ENCODE data around the gene RHBDL1. TPM values are rescaled to one million over a fixed set of nuclear protein-coding genes. Genes with fewer than 3 reads are reported as not detected.

Gene RHBDL1
- polyA plus RNA-seq, 1 donor from 2014 or later = 7.2 TPM

DNA sequence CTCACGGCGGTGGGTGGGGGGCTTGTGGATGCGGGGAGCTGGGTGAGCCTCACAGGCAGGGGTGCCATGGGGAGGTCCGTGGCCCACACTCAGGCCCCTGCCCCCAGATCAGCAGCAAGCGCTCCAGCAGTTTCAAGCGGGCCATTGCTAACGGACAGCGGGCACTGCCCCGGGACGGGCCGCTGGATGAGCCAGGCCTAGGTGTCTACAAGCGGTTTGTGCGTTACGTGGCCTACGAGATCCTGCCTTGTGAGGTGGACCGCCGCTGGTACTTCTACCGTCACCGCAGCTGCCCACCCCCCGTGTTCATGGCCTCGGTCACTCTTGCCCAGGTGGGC, 1.1 kb downstream of the RHBDL1 start:
- H3K27me3 ChIP-seq (ENCODE audit: insufficient read depth, low read depth, low read length) = peaks cover 3% of the 10 kb centered on the region
- H3F3A ChIP-seq (ENCODE audit: insufficient read depth, low read length, poor library complexity, severe bottlenecking) = no peaks in the 10 kb centered on the region
- H3K36me3 ChIP-seq (ENCODE audit: insufficient read depth, low read length) = no peaks in the 10 kb centered on the region
- H3K4me2 ChIP-seq (ENCODE audit: low read length) = no peak overlapping the region
- TF ChIP-seq POLR2AphosphoS5 (IDR thresholded peaks at IDR 0.05) (no peak), EP300 (conservative IDR thresholded peaks at IDR 0.05; ENCODE audit: poor library complexity, severe bottlenecking) (no peak), RAD21 (conservative IDR thresholded peaks at IDR 0.05) (no peak), MXI1 (conservative IDR thresholded peaks at IDR 0.05; ENCODE audit: poor library complexity, severe bottlenecking) (no peak), TAF1 (IDR thresholded peaks at IDR 0.05; ENCODE audit: low read depth) (no peak)
- TF ChIP-seq, protein P1, sequence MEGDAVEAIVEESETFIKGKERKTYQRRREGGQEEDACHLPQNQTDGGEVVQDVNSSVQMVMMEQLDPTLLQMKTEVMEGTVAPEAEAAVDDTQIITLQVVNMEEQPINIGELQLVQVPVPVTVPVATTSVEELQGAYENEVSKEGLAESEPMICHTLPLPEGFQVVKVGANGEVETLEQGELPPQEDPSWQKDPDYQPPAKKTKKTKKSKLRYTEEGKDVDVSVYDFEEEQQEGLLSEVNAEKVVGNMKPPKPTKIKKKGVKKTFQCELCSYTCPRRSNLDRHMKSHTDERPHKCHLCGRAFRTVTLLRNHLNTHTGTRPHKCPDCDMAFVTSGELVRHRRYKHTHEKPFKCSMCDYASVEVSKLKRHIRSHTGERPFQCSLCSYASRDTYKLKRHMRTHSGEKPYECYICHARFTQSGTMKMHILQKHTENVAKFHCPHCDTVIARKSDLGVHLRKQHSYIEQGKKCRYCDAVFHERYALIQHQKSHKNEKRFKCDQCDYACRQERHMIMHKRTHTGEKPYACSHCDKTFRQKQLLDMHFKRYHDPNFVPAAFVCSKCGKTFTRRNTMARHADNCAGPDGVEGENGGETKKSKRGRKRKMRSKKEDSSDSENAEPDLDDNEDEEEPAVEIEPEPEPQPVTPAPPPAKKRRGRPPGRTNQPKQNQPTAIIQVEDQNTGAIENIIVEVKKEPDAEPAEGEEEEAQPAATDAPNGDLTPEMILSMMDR (IDR thresholded peaks at IDR 0.05; ENCODE audit: poor library complexity, severe bottlenecking) = no peak
- no peak overlapping the region for H3K9ac ChIP-seq (ENCODE audit: low read length)
- H3K4me3 ChIP-seq (ENCODE audit: low read length) = no peak overlapping the region
- H3K79me2 ChIP-seq (replicated peaks; ENCODE audit: insufficient read depth, low read length) = peaks cover 7% of the 10 kb centered on the region
- no peaks in the 10 kb centered on the region for H3K9me2 ChIP-seq (ENCODE audit: insufficient read depth, low read length)
- H3K9me3 ChIP-seq (ENCODE audit: low read length) = no peaks in the 10 kb centered on the region
- H4K20me1 ChIP-seq (ENCODE audit: insufficient read depth) = peaks cover 6% of the 10 kb centered on the region
- no peak overlapping the region for H2AFZ ChIP-seq (ENCODE audit: low read depth, low read length)
- no peak overlapping the region for H3K27ac ChIP-seq (ENCODE audit: low read length)

DNA sequence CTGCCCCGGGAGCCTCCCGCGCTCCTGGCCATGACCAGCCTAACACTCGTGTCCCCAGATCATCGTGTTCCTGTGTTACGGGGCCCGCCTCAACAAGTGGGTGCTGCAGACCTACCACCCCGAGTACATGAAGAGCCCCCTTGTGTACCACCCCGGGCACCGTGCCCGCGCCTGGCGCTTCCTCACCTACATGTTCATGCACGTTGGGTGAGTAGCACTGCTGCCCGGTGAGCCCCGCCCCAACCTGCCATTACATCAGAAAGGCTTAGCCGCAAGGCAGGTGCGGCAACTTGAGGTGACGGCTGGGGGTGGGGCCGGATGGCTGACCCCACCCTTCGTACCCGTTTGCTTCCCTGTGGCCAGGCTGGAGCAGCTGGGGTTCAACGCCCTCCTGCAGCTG, 1.4 kb downstream of the RHBDL1 start:
- Histone ChIP-seq H3K36me3 (ENCODE audit: insufficient read depth, low read length) (no peaks in the 10 kb centered on the region), H3K4me3 (ENCODE audit: low read length) (no peak overlapping the region), H4K20me1 (ENCODE audit: insufficient read depth) (peaks cover 6% of the 10 kb centered on the region), H3K27ac (ENCODE audit: low read length) (no peak overlapping the region), H3K4me2 (ENCODE audit: low read length) (no peak overlapping the region), H3K79me2 (replicated peaks; ENCODE audit: insufficient read depth, low read length) (peaks cover 11% of the 10 kb centered on the region), H3K9ac (ENCODE audit: low read length) (no peak overlapping the region), H2AFZ (ENCODE audit: low read depth, low read length) (no peak overlapping the region), H3K9me3 (ENCODE audit: low read length) (no peaks in the 10 kb centered on the region), H3K9me2 (ENCODE audit: insufficient read depth, low read length) (no peaks in the 10 kb centered on the region), H3K27me3 (ENCODE audit: insufficient read depth, low read depth, low read length) (peaks cover 3% of the 10 kb centered on the region), H3F3A (ENCODE audit: insufficient read depth, low read length, poor library complexity, severe bottlenecking) (no peaks in the 10 kb centered on the region)
- no peak for TF ChIP-seq POLR2AphosphoS5 (IDR thresholded peaks at IDR 0.05)
- TF ChIP-seq MXI1 (conservative IDR thresholded peaks at IDR 0.05; ENCODE audit: poor library complexity, severe bottlenecking) = no peak
- no peak for TF ChIP-seq EP300 (conservative IDR thresholded peaks at IDR 0.05; ENCODE audit: poor library complexity, severe bottlenecking)
- TF ChIP-seq EZH2 (IDR thresholded peaks at IDR 0.05; ENCODE audit: borderline replicate concordance, insufficient read depth, low read length, poor library complexity, severe bottlenecking) = no peak
- TF ChIP-seq, protein P2, sequence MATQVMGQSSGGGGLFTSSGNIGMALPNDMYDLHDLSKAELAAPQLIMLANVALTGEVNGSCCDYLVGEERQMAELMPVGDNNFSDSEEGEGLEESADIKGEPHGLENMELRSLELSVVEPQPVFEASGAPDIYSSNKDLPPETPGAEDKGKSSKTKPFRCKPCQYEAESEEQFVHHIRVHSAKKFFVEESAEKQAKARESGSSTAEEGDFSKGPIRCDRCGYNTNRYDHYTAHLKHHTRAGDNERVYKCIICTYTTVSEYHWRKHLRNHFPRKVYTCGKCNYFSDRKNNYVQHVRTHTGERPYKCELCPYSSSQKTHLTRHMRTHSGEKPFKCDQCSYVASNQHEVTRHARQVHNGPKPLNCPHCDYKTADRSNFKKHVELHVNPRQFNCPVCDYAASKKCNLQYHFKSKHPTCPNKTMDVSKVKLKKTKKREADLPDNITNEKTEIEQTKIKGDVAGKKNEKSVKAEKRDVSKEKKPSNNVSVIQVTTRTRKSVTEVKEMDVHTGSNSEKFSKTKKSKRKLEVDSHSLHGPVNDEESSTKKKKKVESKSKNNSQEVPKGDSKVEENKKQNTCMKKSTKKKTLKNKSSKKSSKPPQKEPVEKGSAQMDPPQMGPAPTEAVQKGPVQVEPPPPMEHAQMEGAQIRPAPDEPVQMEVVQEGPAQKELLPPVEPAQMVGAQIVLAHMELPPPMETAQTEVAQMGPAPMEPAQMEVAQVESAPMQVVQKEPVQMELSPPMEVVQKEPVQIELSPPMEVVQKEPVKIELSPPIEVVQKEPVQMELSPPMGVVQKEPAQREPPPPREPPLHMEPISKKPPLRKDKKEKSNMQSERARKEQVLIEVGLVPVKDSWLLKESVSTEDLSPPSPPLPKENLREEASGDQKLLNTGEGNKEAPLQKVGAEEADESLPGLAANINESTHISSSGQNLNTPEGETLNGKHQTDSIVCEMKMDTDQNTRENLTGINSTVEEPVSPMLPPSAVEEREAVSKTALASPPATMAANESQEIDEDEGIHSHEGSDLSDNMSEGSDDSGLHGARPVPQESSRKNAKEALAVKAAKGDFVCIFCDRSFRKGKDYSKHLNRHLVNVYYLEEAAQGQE (IDR thresholded peaks at IDR 0.05; ENCODE audit: borderline replicate concordance) = no peak
- no peak for TF ChIP-seq SMC3 (conservative IDR thresholded peaks at IDR 0.05; ENCODE audit: poor library complexity)
- TF ChIP-seq RAD21 (conservative IDR thresholded peaks at IDR 0.05) = no peak
- TF ChIP-seq TAF1 (IDR thresholded peaks at IDR 0.05; ENCODE audit: low read depth) = no peak
- TF ChIP-seq, protein P1 (IDR thresholded peaks at IDR 0.05; ENCODE audit: poor library complexity, severe bottlenecking) = no peak
